Renal cortex interstitium (tissue), 11 donors: ENCODE results near the gene CYTH3. TPM values are rescaled to one million over a fixed set of nuclear protein-coding genes. Genes with fewer than 3 reads are reported as not detected.

Source experiments
- DNase-seq, 11 donors: peaks; one replicate each; pipeline ENCODE4 v3.0.0-alpha.2; 2013; ENCODE audit warnings: low read depth in 9 of 11, low spot score in 4 of 11; ENCODE audit errors: extremely low read depth in 1 of 11
- polyA plus RNA-seq, 3 donors: library from polyadenylated mRNA; unstranded; fragments of 120-200 nt; gene quantifications; one replicate each; pipeline ENCODE4 v1.2.1, GENCODE V29; 2013; ENCODE audit not compliant: insufficient read length in 3 of 3

Gene CYTH3
- polyA plus RNA-seq, 3 donors = 33.8 to 40.4 (median 38.6) TPM

DNA sequence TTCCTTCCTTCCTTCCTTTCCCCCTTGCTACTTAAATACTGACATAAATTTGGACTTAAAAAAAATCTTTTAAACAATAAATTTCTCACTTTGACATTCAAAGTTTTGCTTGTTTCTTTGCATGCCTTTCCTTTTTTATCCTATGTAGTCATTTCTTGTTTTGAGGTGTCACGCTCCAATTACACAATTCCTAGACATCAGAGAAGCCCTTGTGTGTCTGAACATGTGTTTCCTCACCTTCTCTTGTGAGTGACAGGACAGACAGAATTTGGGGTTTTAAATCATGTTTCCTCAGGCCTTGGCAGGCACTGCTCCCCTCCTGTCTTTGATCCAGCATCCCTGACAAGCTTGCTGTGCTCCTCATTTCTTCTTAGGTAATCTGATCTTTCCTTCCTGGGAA is 91.3 kb downstream of the CYTH3 start:
- no peak for DNase-seq

DNA sequence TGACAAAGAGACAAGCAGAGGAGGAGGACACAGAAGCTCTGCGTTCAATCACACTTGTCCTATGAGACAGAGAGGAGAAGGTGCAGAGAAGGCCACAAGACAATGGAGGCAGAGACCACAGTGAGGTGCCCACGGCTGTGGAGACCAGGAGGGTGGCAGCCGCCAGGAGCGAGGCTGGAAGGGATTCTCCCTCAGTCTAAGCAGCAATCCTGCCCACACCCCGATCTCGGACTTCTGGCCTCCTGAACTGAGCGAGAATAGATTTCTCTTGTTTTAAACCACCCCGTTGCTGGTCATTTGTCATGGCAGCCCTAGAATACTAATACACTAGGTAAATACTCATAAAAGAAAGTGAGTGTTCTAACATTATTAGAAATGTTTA is 92.1 kb downstream of the CYTH3 start:
- no peak for DNase-seq

DNA sequence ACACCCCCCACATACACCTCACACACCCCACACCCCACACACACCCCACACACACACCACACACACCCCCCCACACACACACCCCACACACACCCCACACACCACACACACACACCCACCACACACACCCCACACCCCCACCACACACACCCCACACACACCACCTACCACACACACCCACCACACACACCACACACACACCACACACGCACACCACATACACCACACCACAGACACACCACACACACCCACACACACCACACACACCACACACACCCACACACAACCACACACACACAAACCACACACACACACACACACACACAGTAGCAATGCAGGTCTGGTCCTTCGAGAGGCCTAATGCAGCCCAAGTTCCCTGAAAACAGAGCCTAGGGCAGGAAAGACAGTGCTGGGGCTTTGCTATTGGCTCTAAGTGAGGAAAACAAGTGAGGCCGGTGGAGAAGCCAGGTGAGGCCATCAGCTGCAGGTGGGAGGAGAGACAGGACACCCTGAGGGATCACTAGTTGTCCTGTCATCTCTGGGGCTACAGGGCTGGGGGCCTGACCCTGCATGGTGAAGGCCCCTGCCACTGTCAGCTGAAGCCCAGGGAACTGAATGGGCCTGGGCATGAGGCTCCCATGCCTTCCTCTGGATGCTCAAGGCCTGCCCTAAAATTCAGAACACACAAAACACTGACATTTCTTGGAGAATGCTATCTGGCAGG is 92.6 kb downstream of the CYTH3 start:
- DNase-seq = no peak

DNA sequence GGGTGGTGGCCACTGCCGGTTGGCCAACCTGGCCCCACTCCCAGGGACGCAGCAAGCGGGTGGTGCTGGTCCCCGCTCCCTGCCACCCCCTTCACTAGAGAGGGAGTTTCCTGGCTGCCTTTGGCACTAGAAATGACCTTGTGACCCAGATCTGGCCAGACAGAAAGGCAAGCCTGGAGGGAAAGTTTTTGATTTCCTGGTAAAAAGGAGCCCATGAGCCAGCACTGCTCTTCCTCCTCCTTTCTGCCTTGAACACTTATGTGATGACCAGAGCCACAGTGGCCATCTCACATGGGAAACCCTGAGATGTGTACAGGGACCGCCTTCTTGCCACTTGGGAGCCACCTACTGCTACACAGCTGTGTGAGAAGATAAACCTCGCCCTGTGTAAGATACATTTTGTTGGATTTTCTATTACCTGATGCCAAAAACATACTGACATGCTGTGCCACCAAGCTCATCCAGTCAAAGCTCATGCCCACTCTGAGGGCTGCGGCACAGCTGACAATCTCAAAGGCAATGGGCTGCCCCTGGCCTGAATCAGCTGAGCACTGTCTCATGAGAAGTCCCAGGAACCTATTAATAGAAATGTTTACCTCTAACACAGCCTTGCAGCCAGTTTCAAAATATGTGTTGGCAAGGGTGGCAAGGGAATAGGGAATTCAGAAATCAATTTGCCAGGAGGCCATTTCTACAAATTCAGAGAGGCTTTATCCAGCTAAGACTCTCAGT is 94.0 kb downstream of the CYTH3 start:
- no peak for DNase-seq

DNA sequence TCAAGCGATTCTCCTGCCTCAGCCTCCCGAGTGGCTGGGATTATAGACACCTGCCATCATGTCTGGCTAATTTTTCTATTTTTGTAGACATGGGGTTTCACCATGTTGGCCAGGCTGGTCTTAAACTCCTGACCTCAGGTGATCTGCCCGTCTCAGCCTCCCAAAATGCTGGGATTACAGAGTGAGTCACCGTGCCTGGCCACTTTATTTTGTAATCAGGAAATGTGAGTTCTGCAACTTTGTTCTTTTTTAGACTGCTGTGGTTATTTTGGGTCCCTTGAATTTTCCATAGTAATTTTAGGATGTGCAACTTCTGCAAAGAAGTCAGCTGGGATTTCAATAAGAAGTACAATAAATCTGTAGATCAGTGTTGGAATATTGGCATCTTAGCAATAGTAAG is 96.8 kb downstream of the CYTH3 start:
- DNase-seq = no peak

DNA sequence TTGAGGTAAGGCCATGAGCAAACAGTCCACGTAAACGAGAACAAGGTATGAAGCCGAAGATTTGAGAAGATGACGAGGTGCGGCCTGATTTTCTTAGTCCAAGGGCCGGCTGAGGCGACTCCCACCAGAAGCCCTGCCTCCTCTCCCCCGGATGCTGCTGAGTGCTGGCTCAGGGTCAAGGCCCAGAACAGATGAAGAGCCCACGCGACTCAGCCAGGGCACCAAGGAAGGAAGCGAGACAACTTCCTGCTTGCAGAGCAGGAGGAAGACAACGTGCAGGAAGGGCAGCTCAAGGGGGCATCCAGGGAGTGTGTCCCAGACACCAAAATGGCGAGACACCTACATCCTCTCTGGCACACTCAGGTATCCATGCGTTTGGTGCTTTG is 99.5 kb downstream of the CYTH3 start:
- DNase-seq = no peak

DNA sequence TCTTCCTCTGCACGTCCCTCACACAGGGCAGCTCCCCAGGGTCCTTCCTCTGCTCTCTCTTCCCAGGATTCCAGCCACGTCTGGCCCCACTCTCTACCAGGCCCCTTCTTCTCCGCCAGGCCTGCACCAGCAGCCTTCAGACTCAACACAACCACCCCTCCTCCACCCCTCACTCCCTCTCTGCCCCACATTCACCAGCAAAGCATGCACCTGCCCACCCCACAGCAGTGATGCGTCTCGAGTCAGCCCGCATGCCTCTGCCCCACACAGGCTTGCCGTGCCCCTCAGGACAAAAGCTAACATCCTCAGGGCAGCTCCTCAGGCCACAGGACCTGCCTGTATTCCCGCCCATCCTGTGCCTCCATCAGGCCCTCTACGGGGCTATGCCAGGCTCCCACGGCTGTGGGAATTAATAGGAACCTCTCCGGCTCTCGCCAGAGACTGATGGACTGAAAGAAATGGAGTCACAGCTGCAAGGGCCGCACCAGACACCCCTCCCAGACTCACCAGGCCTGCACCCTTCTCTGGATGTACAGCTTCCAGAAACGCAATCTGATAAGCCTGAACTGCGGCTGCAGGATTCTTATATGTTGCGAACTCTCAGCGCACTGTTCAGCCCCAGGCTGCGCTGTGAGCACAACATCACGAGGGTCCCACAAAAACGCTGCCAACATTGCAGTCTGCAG is 100.1 kb downstream of the CYTH3 start:
- no peak for DNase-seq

DNA sequence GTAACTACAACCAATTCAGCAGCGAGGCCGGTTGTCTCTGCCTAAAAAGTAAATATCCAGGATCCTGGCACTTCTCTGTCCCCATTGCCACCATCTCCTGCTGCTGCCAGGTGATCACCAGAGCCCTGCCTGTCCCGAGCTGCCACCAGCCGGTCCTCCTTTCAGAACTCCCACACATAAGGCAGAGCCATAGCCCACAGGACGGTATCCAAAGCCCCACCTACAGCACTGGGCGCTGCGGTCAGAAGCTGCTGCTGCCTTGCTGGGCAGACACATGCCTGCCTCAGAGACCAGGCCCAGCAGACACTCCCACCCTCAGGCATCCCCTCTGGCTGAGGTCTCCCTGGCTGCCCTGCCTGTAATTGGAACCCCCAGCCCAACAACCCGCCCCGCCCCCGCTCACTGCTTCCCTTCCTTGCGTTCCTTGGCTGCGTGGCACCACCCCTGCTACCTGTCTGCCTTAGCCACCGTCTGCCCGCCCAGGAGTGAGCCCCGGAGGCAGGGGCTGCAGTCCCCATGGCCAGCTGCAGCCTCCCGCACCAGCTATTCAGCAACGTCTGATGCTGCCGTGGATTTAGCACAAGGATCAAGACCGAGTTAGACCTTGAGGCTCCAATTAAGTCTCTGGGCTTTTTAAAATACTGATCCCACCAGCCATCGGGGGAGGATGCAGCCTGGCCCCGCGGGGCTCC is 100.7 kb downstream of the CYTH3 start:
- no peak for DNase-seq

DNA sequence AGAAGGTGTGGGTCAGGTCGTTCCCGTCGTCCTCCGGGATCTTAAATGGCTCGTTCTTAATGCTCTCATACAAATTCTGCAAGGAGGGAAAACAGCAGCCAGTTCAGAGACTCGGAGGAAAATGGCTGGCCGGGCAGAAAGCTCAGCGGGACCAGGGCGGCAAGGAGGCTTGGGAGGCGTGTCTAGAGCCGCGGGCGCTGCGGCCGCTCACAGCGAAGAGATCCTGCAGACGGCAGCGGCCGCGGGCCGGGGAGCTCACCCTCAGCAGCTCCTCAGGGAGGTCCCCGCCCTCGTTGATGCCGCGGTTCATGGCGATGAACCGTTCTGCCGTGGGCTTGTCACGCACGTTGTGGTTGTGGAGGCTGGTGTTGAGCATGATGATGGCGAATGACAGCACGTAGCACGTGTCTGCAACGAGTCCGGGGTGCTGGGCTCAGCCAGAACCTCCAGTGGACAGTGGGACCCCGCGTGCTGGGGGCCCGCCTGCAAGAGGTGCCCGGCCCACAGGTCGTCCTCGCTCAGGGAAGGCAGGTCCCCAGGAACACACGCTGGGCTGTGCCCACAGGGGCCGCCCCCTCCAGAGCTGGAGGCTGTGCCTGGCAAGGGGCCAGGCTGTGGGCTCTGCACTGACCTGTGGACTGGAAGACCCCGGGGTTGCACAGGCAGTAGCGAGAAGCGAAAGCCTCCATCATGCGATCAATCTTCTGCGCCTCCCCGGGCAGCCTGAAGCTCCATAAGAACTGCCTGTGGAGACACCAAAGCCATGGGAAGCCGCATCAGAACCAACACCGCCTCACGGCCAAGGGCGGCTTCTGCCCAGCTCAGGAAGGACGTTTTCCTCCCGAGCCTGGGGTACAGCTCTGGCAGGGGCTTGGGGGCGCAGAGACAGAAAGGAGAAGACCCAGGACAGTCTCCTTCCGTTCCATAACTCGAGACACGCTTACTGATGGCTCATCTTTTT is 101.6 kb downstream of the CYTH3 start:
- DNase-seq = no peak

DNA sequence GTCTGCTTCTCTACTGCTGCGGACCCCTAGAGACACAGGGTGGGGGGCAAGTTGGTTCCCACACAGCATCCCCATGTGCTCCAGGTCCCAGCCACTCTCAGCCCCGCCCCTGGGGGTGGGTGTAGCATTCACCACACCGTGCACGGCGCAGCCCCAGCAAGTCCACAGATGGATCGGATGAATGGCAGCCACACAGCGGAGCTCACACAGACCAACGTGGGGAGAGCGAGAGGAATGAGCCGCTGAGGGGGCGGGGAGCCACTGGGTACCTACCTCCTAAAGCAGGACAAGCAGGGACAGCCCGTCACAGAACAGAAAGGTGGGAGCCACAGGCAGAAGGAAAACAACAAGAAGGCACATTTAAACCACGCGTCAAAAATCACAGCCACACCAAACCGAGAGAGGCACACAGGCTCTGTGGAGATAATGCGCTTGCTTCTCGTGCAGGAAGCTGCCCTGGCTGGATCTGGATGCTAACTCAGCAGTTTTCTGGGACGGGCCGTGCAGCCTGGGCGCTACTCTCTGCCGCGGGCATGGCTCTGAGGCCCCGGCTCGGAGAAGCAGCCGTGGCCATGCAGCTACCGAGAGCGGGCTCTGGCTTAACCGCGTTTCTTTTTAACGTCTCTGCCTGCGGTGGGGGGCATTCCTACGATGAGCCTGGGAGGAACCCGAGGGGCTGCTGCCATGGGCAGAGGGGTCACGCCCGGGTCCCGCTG is 102.5 kb downstream of the CYTH3 start:
- no peak for DNase-seq

DNA sequence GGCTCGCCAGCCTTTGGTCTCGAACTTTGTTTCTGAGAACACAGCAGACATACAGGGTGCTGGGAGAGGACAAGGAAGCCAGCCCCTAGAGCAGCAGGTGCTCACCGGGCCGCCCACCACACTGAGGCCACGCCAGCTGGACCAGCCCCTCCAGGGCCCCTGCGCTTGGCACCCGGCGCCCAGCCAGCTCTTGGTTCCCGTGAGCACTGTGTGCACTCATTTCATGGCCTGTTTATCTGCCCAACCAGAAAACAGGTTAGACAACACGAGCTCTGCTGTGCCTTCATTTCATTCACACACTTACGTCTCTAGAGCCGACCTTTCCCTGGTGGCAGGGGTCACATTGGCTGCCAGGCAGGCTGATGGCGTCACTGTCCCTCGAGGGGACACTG is 104.0 kb downstream of the CYTH3 start:
- DNase-seq = no peak

DNA sequence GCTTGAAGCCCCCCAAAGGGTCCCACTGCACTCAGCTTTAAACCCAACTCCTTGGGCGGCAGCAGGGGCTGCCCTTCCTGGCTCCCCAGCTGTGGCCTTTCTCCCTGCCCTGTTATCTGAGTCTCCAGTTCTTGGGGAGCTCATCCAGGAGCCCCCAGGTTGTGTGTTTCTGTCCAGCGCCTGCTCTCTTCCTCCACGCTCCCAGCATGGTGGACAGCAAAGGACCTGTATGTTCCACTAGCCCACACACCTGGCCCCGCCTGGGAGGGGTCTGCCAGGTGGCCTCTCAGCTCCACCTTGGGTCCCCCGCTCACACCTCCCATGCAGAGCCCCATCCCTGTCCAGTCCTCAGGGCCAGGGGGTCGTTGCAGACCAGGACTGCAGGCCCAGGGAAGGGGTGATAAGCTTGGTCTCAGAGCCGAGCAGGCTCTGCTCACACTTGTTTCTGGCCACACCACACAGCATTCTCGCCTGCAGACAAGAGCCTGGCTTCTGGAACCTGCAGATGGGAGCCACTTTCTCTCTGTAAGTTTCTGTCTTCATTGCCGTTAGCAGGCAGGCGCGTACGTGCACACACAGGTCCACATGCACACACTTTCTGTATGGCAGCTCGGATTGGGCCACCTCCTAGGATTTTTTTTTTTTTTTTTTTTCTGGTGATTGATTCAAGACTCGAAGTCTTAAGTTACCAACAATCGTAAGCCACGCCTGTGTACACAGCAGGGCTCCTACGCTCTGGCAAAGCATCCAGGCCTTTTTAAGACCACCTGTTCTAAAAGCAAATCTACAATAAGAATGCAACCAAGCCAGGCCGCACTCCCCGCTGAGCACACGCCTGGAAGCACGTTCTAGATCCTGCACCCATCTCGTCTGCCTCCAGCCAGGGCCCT is 104.6 kb downstream of the CYTH3 start:
- no peak for DNase-seq

DNA sequence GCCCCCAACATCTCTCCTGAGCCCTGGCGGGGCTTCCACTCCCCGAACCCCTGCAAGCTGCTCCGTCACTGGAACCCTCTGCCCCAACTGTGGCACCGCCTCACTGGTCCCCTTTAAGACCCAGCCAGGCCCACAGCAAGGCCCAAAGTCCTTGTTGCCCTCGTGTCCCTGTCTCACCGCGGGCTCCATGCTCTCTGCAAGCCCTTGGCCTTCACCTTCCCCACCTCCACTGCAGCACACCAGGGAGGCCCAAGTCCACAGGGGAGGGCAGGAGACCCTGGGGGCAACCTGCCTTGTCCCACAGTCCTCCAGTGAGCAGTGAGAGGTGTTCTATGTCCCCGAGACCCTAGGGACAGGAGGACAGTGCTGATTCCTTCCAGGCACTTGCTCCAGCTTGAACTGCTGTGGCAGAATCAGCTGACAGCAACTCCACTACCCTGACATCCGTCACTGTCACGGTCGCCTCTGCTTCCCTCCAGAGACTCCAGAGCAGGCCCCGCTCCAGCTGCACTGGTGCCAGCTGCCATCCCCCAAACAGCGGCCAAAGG is 105.3 kb downstream of the CYTH3 start:
- no peak for DNase-seq

DNA sequence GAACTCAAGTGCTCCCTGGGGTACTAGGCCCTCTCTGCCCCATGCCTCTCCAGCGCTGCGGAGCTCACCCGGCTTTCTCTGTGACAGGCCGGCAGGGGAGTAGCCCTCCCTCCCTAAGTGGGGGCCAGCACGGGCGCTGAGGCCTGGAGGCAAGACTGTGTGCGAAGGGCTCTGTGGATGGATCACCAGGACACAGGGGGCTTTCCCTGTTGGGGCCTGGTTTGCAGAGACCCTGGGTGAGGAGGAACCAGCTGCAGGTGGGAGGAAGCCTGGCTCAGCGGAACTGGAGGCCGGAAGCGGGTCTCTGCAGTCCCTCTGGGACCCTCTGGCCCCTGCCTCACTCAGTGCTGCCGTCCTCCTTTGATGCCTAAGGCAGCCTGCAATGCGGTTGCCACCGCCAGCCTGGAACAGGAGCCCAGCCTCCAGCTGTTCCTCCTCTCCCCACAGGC is 106.0 kb downstream of the CYTH3 start:
- no peak for DNase-seq

DNA sequence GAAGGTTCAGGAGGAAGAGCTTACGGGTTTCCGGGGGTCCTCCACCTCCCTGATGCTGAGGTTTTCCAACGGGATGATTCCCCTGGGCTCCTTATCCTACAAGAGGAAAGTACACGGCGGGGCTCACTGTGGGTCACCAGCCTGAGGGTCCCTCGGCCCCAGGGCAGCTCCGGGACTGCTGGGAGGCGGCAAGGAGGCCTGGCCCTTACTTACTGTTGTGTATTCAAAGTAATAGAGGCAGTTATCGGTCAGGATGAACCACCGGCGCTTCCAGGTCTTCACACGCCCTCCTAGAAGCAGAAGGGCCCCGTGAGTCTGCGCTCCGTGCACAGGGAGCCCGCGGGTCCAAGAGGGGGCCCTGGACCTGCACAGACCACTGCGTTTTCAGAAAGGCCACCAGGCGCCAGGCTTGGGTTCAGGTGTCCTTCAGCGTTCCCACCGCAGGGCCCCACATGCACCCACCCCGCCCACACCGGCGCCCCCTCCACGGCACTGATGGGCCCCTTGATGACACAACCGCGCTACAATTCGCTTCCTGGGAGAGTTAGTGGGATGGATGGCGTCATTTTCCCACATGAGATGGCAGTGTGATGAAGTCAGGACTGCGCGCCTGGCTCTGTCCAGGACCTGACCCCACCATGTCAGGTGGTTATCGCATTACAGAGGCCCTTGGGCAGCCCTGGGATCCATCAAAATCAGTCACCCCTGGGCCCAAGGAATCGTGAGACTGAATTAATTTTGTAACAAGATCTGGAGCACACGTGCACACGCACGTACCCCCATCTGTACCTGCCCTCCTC is 106.7 kb downstream of the CYTH3 start:
- DNase-seq = peak in 1 of 11 donors; percentile 45

DNA sequence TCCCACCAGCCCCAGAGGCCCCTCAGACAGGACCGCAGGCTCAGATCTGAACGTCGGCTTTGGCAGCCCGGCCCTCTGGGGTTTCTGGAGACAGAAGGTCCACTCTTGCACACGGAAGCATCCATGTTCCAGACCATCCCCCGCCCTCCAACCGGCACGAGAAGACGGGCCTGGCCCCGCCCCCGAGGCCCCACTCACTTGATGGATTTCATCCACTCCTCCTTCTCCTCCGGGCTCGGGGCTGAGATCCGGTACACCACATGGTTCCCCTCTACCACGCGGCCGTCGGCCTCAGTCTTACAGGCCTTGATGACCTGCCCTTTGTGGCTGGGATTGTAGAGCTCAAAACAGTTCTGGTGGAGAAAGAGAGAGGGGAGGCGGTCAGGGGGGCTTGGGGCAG is 107.3 kb downstream of the CYTH3 start:
- no peak for DNase-seq
